Measurements from ENCODE around the gene GALNT2. TPM values are rescaled to one million over a fixed set of nuclear protein-coding genes. Genes with fewer than 3 reads are reported as not detected.
A peak's percentile ranks its signal among the peaks of the same experiment; 100 is the strongest.

GALNT2 gene
- total RNA-seq, result 10 to 100 TPM; 18.9 to 20.9 TPM
- 10 to 100 TPM; 11.5 to 12.6 TPM for polyA plus RNA-seq

- DNase-seq, result peak; percentile 88 to 93 (median 91)
- H3K27ac ChIP-seq (ENCODE audit: low read depth, low read length), result peak within 1 kb of the TSS; percentile 60
- Mint-ChIP-seq H3K27ac (peak within 1 kb of the TSS; percentile 88 to 97 (median 94)), H3K27me3 (no peaks in the 10 kb centered on the region), H3K4me1 (peaks cover 20 to 35% (median 26%) of the 10 kb centered on the region in 4 donors), H3K9me3 (peaks cover 0 to 4% (median 0%) of the 10 kb centered on the region in 8 donors), H3K4me3 (peak within 1 kb of the TSS; percentile 89 to 95 (median 92)), H3K36me3 (peaks cover 0 to 6% of the 10 kb centered on the region in 2 donors)
- no peaks in the 10 kb centered on the region for H3K9me3 ChIP-seq (ENCODE audit: control insufficient read depth in 1 of 2, low read length in 2 of 2)
- POLR2A ChIA-PET (ENCODE audit: partially characterized antibody), result interaction anchor here (0.6 to 1.7 kb wide), 6 partner anchors 8 to 558 kb away, joined by 3 to 8 read pairs (median 4); partner anchors contain the start of genes ABCB10 and NUP133
- CTCF ChIA-PET (ENCODE audit: partially characterized antibody), result interaction anchor here (1.0 kb wide), 1 partner anchor 43 kb away, joined by 3 read pairs; no protein-coding TSS in a partner anchor
- peaks cover 21% of the 10 kb centered on the region for H3K4me1 ChIP-seq (ENCODE audit: insufficient read depth, low read length)
- peak within 1 kb of the TSS; percentile 50 to 74 for H3K4me3 ChIP-seq (ENCODE audit: low read length in 2 of 2)
- H3K27me3 ChIP-seq (ENCODE audit: insufficient read depth, low read length), result no peaks in the 10 kb centered on the region
- H3K36me3 ChIP-seq (ENCODE audit: insufficient read depth, low read length), result no peaks in the 10 kb centered on the region
- intact Hi-C loops (cut with micrococcal nuclease), result loop anchor here (1.0 kb wide), 1 partner anchor 440 kb away; the partner anchor contains the start of genes TAF5L and URB2
These were observed at the start of gene GALNT2 for GRCh38 chr1:230066466-230067404. Gene GALNT2, plus strand, starts transcription at chr1:230067238. Its CDS starts 43 bp downstream, at chr1:230067281.

GRCh38 chr1:230020451-230020850, 46.6 kb upstream of the GALNT2 start:
- Histone ChIP-seq H3K4me1 (ENCODE audit: insufficient read depth, low read length) (no peaks in the 10 kb centered on the region), H3K36me3 (ENCODE audit: insufficient read depth, low read length) (no peaks in the 10 kb centered on the region), H3K27ac (ENCODE audit: low read depth, low read length) (no peak overlapping the region), H3K4me3 (ENCODE audit: low read length in 2 of 2) (no peak overlapping the region), H3K27me3 (ENCODE audit: insufficient read depth, low read length) (no peaks in the 10 kb centered on the region), H3K9me3 (ENCODE audit: control insufficient read depth in 1 of 2, low read length in 2 of 2) (no peaks in the 10 kb centered on the region)
- H3K27ac Mint-ChIP-seq, result no peak overlapping the region
- H3K36me3 Mint-ChIP-seq, result no peaks in the 10 kb centered on the region
- H3K4me1 Mint-ChIP-seq, result no peaks in the 10 kb centered on the region
- H3K27me3 Mint-ChIP-seq, result peaks cover 6% of the 10 kb centered on the region in 2 donors
- DNase-seq, result no peak
- CTCF ChIA-PET (ENCODE audit: partially characterized antibody), result no interaction called here
- peaks cover 0 to 4% (median under 1%) of the 10 kb centered on the region in 8 donors for H3K9me3 Mint-ChIP-seq
- no peak overlapping the region for H3K4me3 Mint-ChIP-seq
- POLR2A ChIA-PET (ENCODE audit: partially characterized antibody), result no interaction called here
- intact Hi-C loops (cut with micrococcal nuclease), result no loop called here

GRCh38 chr1:230022666-230023380, 44.2 kb upstream of the GALNT2 start:
- no peaks in the 10 kb centered on the region for H3K4me1 ChIP-seq (ENCODE audit: insufficient read depth, low read length)
- Mint-ChIP-seq H3K27me3 (peaks cover 6% of the 10 kb centered on the region in 2 donors), H3K27ac (no peak overlapping the region), H3K9me3 (peaks cover 0 to 10% (median under 1%) of the 10 kb centered on the region in 8 donors), H3K4me1 (no peaks in the 10 kb centered on the region), H3K4me3 (no peak overlapping the region), H3K36me3 (no peaks in the 10 kb centered on the region)
- no peak overlapping the region for H3K27ac ChIP-seq (ENCODE audit: low read depth, low read length)
- no peak overlapping the region for H3K4me3 ChIP-seq (ENCODE audit: low read length in 2 of 2)
- H3K9me3 ChIP-seq (ENCODE audit: control insufficient read depth in 1 of 2, low read length in 2 of 2), result no peaks in the 10 kb centered on the region
- H3K27me3 ChIP-seq (ENCODE audit: insufficient read depth, low read length), result no peaks in the 10 kb centered on the region
- ChIA-PET CTCF (ENCODE audit: partially characterized antibody) (no interaction called here), POLR2A (ENCODE audit: partially characterized antibody) (no interaction called here)
- intact Hi-C loops (cut with micrococcal nuclease), result no loop called here
- no peak for DNase-seq
- no peaks in the 10 kb centered on the region for H3K36me3 ChIP-seq (ENCODE audit: insufficient read depth, low read length)

- no peak overlapping the region for H3K4me3 Mint-ChIP-seq
These were observed 41.4 kb upstream of the GALNT2 start for GRCh38 chr1:230025686-230026085.

GRCh38 chr1:230026139-230026538, 40.9 kb upstream of the GALNT2 start:
- Mint-ChIP-seq H3K4me1 (peaks cover 0 to 8% (median 3%) of the 10 kb centered on the region in 4 donors), H3K4me3 (no peak overlapping the region), H3K36me3 (no peaks in the 10 kb centered on the region), H3K27ac (no peak overlapping the region), H3K9me3 (peaks cover 0 to 10% (median under 1%) of the 10 kb centered on the region in 8 donors), H3K27me3 (peaks cover 4 to 6% of the 10 kb centered on the region in 2 donors)
- no peaks in the 10 kb centered on the region for H3K36me3 ChIP-seq (ENCODE audit: insufficient read depth, low read length)
- H3K4me1 ChIP-seq (ENCODE audit: insufficient read depth, low read length), result peaks cover 6% of the 10 kb centered on the region
- no peaks in the 10 kb centered on the region for H3K27me3 ChIP-seq (ENCODE audit: insufficient read depth, low read length)
- H3K27ac ChIP-seq (ENCODE audit: low read depth, low read length), result no peak overlapping the region
- POLR2A ChIA-PET (ENCODE audit: partially characterized antibody), result no interaction called here
- CTCF ChIA-PET (ENCODE audit: partially characterized antibody), result no interaction called here
- intact Hi-C loops (cut with micrococcal nuclease), result no loop called here
- no peak overlapping the region for H3K4me3 ChIP-seq (ENCODE audit: low read length in 2 of 2)
- no peaks in the 10 kb centered on the region for H3K9me3 ChIP-seq (ENCODE audit: control insufficient read depth in 1 of 2, low read length in 2 of 2)
- DNase-seq, result no peak

More at GRCh38 chr1:230025686-230026085, 41.4 kb upstream of the GALNT2 start:
- intact Hi-C loops (cut with micrococcal nuclease), result no loop called here
- no peaks in the 10 kb centered on the region for H3K36me3 ChIP-seq (ENCODE audit: insufficient read depth, low read length)
- H3K27ac ChIP-seq (ENCODE audit: low read depth, low read length), result no peak overlapping the region
- Mint-ChIP-seq H3K4me1 (peaks cover 0 to 8% (median 3%) of the 10 kb centered on the region in 4 donors), H3K36me3 (no peaks in the 10 kb centered on the region), H3K27ac (no peak overlapping the region), H3K27me3 (peaks cover 4 to 6% of the 10 kb centered on the region in 2 donors), H3K9me3 (peaks cover 0 to 10% (median under 1%) of the 10 kb centered on the region in 8 donors)
- peaks cover 6% of the 10 kb centered on the region for H3K4me1 ChIP-seq (ENCODE audit: insufficient read depth, low read length)
- no peaks in the 10 kb centered on the region for H3K27me3 ChIP-seq (ENCODE audit: insufficient read depth, low read length)
- ChIA-PET POLR2A (ENCODE audit: partially characterized antibody) (no interaction called here), CTCF (ENCODE audit: partially characterized antibody) (no interaction called here)
- no peak overlapping the region for H3K4me3 ChIP-seq (ENCODE audit: low read length in 2 of 2)
- no peak for DNase-seq
- no peaks in the 10 kb centered on the region for H3K9me3 ChIP-seq (ENCODE audit: control insufficient read depth in 1 of 2, low read length in 2 of 2)

- no peaks in the 10 kb centered on the region for H3K9me3 ChIP-seq (ENCODE audit: control insufficient read depth in 1 of 2, low read length in 2 of 2)
- H3K4me1 Mint-ChIP-seq, result peaks cover 0 to 8% (median 3%) of the 10 kb centered on the region in 4 donors
- H3K4me3 Mint-ChIP-seq, result no peak overlapping the region
- no peak overlapping the region for H3K27ac Mint-ChIP-seq
- H3K36me3 Mint-ChIP-seq, result no peaks in the 10 kb centered on the region
- no peaks in the 10 kb centered on the region for H3K27me3 ChIP-seq (ENCODE audit: insufficient read depth, low read length)
- H3K27ac ChIP-seq (ENCODE audit: low read depth, low read length), result no peak overlapping the region
- H3K4me1 ChIP-seq (ENCODE audit: insufficient read depth, low read length), result peaks cover 6% of the 10 kb centered on the region
- no peak overlapping the region for H3K4me3 ChIP-seq (ENCODE audit: low read length in 2 of 2)
- H3K27me3 Mint-ChIP-seq, result peaks cover 4 to 6% of the 10 kb centered on the region in 2 donors
- H3K36me3 ChIP-seq (ENCODE audit: insufficient read depth, low read length), result no peaks in the 10 kb centered on the region
- DNase-seq, result no peak
- ChIA-PET POLR2A (ENCODE audit: partially characterized antibody) (no interaction called here), CTCF (ENCODE audit: partially characterized antibody) (no interaction called here)
- intact Hi-C loops (cut with micrococcal nuclease), result no loop called here
- H3K9me3 Mint-ChIP-seq, result peaks cover 0 to 10% (median under 1%) of the 10 kb centered on the region in 8 donors
These were observed 40.5 kb upstream of the GALNT2 start for GRCh38 chr1:230026572-230026971.

Measured in CD4-positive, alpha-beta memory T cell (primary cell).